ENCODE measurements around the gene PDHX.

- no peak for TF ChIP-seq CTCF (IDR thresholded peaks at IDR 0.05; ENCODE audit: low read length)
- no peak for TF ChIP-seq EZH2phosphoT487 (IDR thresholded peaks at IDR 0.05; ENCODE audit: low read length)
These were observed 10.4 kb downstream of the PDHX start for GRCh38 chr11:34926831-34927132.
